K562 (cell line): ENCODE data around the gene ARL6IP4.

Experiments
- CBX3 ChIP-seq, 2 experiments: IDR thresholded peaks; 1 replicate in 1 of 2; 2 replicates in 1 of 2; pipeline ENCODE4 v1.6.1; 2012; ENCODE audit warnings: inconsistent platforms in 2 of 2, low read length in 2 of 2, borderline replicate concordance in 1 of 2, control low read depth in 1 of 2
- CHD1 ChIP-seq: fragments of 200-600 bp; sonication (generic); IDR thresholded peaks from one replicate; pipeline ENCODE4 v1.6.1; 2012; ENCODE audit warnings: mild to moderate bottlenecking, moderate library complexity, low read length, inconsistent platforms
- ESRRA ChIP-seq: fragments of 450-650 bp; IDR thresholded peaks from 2 replicates; pipeline ENCODE4 v1.6.1; 2014; ENCODE audit warnings: low read depth, mild to moderate bottlenecking, moderate library complexity, borderline replicate concordance
- HCFC1 ChIP-seq: IDR thresholded peaks from 2 replicates; pipeline ENCODE4 v1.6.1; 2012; ENCODE audit warnings: low read depth, low read length, improper control_type of control experiment
- KLF16 ChIP-seq: IDR thresholded peaks from 2 replicates; pipeline ENCODE4 v1.6.1; 2016; ENCODE audit warnings: antibody characterized with exemption
- RCOR1 ChIP-seq, 2 experiments: IDR thresholded peaks; 2 replicates each; pipeline ENCODE4 v1.6.1; 2012; ENCODE audit warnings: low read depth in 2 of 2, low read length in 2 of 2, borderline replicate concordance in 1 of 2, improper control_type of control experiment in 1 of 2
- TF ChIP-seq, protein P1 (sequence below): sonication (generic); formaldehyde crosslinking; IDR thresholded peaks from 2 replicates; pipeline ENCODE4 v1.8.1; 2023; ENCODE audit warnings: missing genetic modification reagents, mild to moderate bottlenecking, borderline replicate concordance
- TF ChIP-seq, protein P2 (sequence below), 2 experiments: fragments of 450-650 bp in 1 of 2; sonication (generic) in 1 of 2; formaldehyde crosslinking in 1 of 2; IDR thresholded peaks in 1 of 2; conservative IDR thresholded peaks in 1 of 2; 2 replicates each; pipeline versions ENCODE4 v1.6.1 to v1.8.1; 2016 to 2023; ENCODE audit warnings: mild to moderate bottlenecking in 2 of 2, moderate library complexity in 2 of 2, inconsistent platforms in 1 of 2, missing genetic modification reagents in 1 of 2

DNA sequence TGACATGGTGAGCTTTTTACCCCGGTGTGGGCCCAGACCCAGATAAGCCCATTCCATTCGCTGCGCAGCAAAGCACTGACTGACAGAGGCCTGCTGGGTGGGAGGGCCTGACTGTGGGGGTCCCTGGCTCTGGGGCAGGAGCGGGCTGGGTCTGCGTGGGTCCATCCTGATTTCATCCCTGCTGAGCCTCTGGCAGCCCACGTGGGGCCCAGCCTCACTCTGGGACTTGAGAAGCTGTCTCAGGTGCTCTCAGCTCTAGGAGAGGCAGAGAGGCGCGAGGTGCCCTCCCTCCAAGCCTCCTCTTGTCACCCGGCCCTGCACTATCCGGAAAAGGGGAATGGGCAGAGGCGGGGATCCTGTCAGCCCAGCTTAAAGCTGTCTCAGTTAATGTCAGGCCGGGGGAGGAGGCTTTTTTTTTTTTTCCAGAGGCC lies 15.1 kb upstream of the ARL6IP4 start:
- TF ChIP-seq KLF16, result no peak
- no peak for TF ChIP-seq RCOR1 (IDR thresholded peaks at IDR 0.05; ENCODE audit: borderline replicate concordance in 1 of 2, low read depth in 2 of 2, low read length in 2 of 2)
- TF ChIP-seq, protein P1, sequence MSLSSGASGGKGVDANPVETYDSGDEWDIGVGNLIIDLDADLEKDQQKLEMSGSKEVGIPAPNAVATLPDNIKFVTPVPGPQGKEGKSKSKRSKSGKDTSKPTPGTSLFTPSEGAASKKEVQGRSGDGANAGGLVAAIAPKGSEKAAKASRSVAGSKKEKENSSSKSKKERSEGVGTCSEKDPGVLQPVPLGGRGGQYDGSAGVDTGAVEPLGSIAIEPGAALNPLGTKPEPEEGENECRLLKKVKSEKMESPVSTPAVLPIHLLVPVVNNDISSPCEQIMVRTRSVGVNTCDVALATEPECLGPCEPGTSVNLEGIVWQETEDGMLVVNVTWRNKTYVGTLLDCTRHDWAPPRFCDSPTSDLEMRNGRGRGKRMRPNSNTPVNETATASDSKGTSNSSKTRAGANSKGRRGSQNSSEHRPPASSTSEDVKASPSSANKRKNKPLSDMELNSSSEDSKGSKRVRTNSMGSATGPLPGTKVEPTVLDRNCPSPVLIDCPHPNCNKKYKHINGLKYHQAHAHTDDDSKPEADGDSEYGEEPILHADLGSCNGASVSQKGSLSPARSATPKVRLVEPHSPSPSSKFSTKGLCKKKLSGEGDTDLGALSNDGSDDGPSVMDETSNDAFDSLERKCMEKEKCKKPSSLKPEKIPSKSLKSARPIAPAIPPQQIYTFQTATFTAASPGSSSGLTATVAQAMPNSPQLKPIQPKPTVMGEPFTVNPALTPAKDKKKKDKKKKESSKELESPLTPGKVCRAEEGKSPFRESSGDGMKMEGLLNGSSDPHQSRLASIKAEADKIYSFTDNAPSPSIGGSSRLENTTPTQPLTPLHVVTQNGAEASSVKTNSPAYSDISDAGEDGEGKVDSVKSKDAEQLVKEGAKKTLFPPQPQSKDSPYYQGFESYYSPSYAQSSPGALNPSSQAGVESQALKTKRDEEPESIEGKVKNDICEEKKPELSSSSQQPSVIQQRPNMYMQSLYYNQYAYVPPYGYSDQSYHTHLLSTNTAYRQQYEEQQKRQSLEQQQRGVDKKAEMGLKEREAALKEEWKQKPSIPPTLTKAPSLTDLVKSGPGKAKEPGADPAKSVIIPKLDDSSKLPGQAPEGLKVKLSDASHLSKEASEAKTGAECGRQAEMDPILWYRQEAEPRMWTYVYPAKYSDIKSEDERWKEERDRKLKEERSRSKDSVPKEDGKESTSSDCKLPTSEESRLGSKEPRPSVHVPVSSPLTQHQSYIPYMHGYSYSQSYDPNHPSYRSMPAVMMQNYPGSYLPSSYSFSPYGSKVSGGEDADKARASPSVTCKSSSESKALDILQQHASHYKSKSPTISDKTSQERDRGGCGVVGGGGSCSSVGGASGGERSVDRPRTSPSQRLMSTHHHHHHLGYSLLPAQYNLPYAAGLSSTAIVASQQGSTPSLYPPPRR, result no peak
- TF ChIP-seq CBX3 (IDR thresholded peaks at IDR 0.05; ENCODE audit: borderline replicate concordance in 1 of 2, low read length in 2 of 2), result no peak
- TF ChIP-seq CHD1, result no peak
- TF ChIP-seq ESRRA, result no peak
- TF ChIP-seq HCFC1, result no peak
- TF ChIP-seq, protein P2, sequence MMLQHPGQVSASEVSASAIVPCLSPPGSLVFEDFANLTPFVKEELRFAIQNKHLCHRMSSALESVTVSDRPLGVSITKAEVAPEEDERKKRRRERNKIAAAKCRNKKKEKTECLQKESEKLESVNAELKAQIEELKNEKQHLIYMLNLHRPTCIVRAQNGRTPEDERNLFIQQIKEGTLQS (IDR thresholded peaks at IDR 0.05), result no peak
- TF ChIP-seq, protein P2 (CRISPR knock-in tag; conservative IDR thresholded peaks at IDR 0.05), result no peak
